ENCODE measurements around the gene TACC3. TPM values are rescaled to one million over a fixed set of nuclear protein-coding genes. Genes with fewer than 3 reads are reported as not detected.

The TACC3 gene
- polyA plus RNA-seq, 1 of the 3 experiments (the other 2 are of a cell fraction) = 49.5 TPM

- Histone ChIP-seq H3F3A (replicated peaks; ENCODE audit: insufficient read depth) (no peaks in the 10 kb centered on the region), H3K79me2 (ENCODE audit: insufficient read depth) (no peaks in the 10 kb centered on the region), H3K9ac (no peak overlapping the region), H3K4me3 (ENCODE audit: low read depth in 2 of 2, low read length in 1 of 2) (no peak overlapping the region), H3K4me2 (no peak overlapping the region), H3K27me3 (ENCODE audit: insufficient read depth) (no peaks in the 10 kb centered on the region), H3K9me3 (no peaks in the 10 kb centered on the region), H3K9me2 (no peaks in the 10 kb centered on the region), H4K20me1 (ENCODE audit: insufficient read depth) (no peaks in the 10 kb centered on the region), H3K27ac (ENCODE audit: low read depth in 2 of 2, low read length in 1 of 2) (no peak overlapping the region), H3K36me3 (replicated peaks in 1 of 2; ENCODE audit: control insufficient read depth in 1 of 2, insufficient read depth in 2 of 2, low read length in 1 of 2) (no peaks in the 10 kb centered on the region), H3K4me1 (ENCODE audit: control insufficient read depth in 1 of 2, insufficient read depth in 2 of 2, low read depth in 1 of 2, low read length in 1 of 2) (peaks cover 0 to 12% of the 10 kb centered on the region in 2 experiments; a peak in 1 of 4 replicates), H2AFZ (ENCODE audit: low read depth) (no peak overlapping the region)
- ChIA-PET CTCF (interaction anchor here (1.0 to 5.0 kb wide), 8 partner anchors 10 to 115 kb away, joined by 3 to 29 read pairs (median 5); partner anchors contain the start of gene FGFR3), POLR2A (no interaction called here)
- TF ChIP-seq SIN3A (IDR thresholded peaks at IDR 0.05; ENCODE audit: borderline replicate concordance, low read depth, low read length) (no peak), FOXJ3 (CRISPR knock-in tag; IDR thresholded peaks at IDR 0.05) (no peak), MEF2A (IDR thresholded peaks at IDR 0.05; ENCODE audit: borderline replicate concordance, low read depth) (no peak), RAD21 (IDR thresholded peaks at IDR 0.05; ENCODE audit: low read length) (no peak), USF2 (IDR thresholded peaks at IDR 0.05; ENCODE audit: borderline replicate concordance, low read depth, low read length) (no peak), ELF1 (IDR thresholded peaks at IDR 0.05) (no peak), GATA2 (CRISPR knock-in tag; IDR thresholded peaks at IDR 0.05) (no peak), SMC3 (IDR thresholded peaks at IDR 0.05; ENCODE audit: low read depth, low read length) (no peak), RFX5 (IDR thresholded peaks at IDR 0.05; ENCODE audit: low read length) (no peak), MXI1 (IDR thresholded peaks at IDR 0.05; ENCODE audit: low read depth, low read length) (no peak), RCOR1 (IDR thresholded peaks at IDR 0.05; ENCODE audit: low read length) (no peak), MAX (IDR thresholded peaks at IDR 0.05; ENCODE audit: low read depth) (no peak), TCF12 (IDR thresholded peaks at IDR 0.05) (no peak), NRF1 (IDR thresholded peaks at IDR 0.05; ENCODE audit: low read depth, low read length) (no peak), EP300 (IDR thresholded peaks at IDR 0.05; ENCODE audit: borderline replicate concordance in 1 of 2, low read depth in 1 of 2, low read length in 1 of 2) (no peak)
- 49% methylated on average over 4 of the region's 10 CpGs for WGBS (ENCODE audit: low lambda C conversion rate)
- no peak for DNase-seq
These were observed 63.1 kb downstream of the TACC3 start for GRCh38 chr4:1784395-1784788.

GRCh38 chr4:1784789-1785591, 63.7 kb downstream of the TACC3 start:
- H3K79me2 ChIP-seq (ENCODE audit: insufficient read depth) = no peaks in the 10 kb centered on the region
- POLR2A ChIA-PET = no interaction called here
- 70% methylated on average over 14 of the region's 17 CpGs for WGBS (ENCODE audit: low lambda C conversion rate)
- no peak overlapping the region for H3K27ac ChIP-seq (ENCODE audit: low read depth in 2 of 2, low read length in 1 of 2)
- H3K4me2 ChIP-seq = no peak overlapping the region
- H3K36me3 ChIP-seq (replicated peaks in 1 of 2; ENCODE audit: control insufficient read depth in 1 of 2, insufficient read depth in 2 of 2, low read length in 1 of 2) = no peaks in the 10 kb centered on the region
- H3K4me1 ChIP-seq (ENCODE audit: control insufficient read depth in 1 of 2, insufficient read depth in 2 of 2, low read depth in 1 of 2, low read length in 1 of 2) = peaks cover 0 to 8% of the 10 kb centered on the region in 2 experiments; a peak in 1 of 4 replicates
- CTCF ChIA-PET = interaction anchor here (1.0 to 5.0 kb wide), 11 partner anchors 9 to 115 kb away, joined by 3 to 29 read pairs (median 4); partner anchors contain the start of gene FGFR3
- H3K9me3 ChIP-seq = no peaks in the 10 kb centered on the region
- H3F3A ChIP-seq (replicated peaks; ENCODE audit: insufficient read depth) = no peaks in the 10 kb centered on the region
- H3K4me3 ChIP-seq (ENCODE audit: low read depth in 2 of 2, low read length in 1 of 2) = no peak overlapping the region
- no peak for TF ChIP-seq PBX3 (IDR thresholded peaks at IDR 0.05)
- no peak for TF ChIP-seq CTCF (IDR thresholded peaks at IDR 0.05)
- 0 out of 2 replicates have a peak, but pooled peaks have one; percentile 24 for TF ChIP-seq GATA2 (CRISPR knock-in tag; IDR thresholded peaks at IDR 0.05)
- TF ChIP-seq MAX (IDR thresholded peaks at IDR 0.05; ENCODE audit: low read depth) = no peak
- no peaks in the 10 kb centered on the region for H4K20me1 ChIP-seq (ENCODE audit: insufficient read depth)
- no peak overlapping the region for H2AFZ ChIP-seq (ENCODE audit: low read depth)
- no peaks in the 10 kb centered on the region for H3K27me3 ChIP-seq (ENCODE audit: insufficient read depth)
- H3K9me2 ChIP-seq = no peaks in the 10 kb centered on the region
- DNase-seq = peak; percentile 90
- H3K9ac ChIP-seq = no peak overlapping the region

All from SK-N-SH (cell line).